ENCODE results near the gene THOC7. TPM values are rescaled to one million over a fixed set of nuclear protein-coding genes. Genes with fewer than 3 reads are reported as not detected.

Gene THOC7
- total and polyA plus RNA-seq, 2 donors (not counting 3 experiments of a cell fraction or from before 2014, with no cell fraction given), result 16.9 to 68.7 TPM

- no peak for FAIRE-seq
- Histone ChIP-seq H3K36me3 (ENCODE audit: control insufficient read depth in 2 of 2, extremely low read depth in 1 of 2, insufficient read depth in 2 of 2, low read length in 2 of 2) (no peaks in the 10 kb centered on the region), H3K9ac (replicated peaks; ENCODE audit: extremely low read depth, insufficient read depth, low read length) (no peak overlapping the region), H3K4me2 (ENCODE audit: insufficient read depth, low read length) (no peak overlapping the region), H3K4me1 (ENCODE audit: control insufficient read depth, extremely low read depth, insufficient read depth, low read length) (peaks cover 24% of the 10 kb centered on the region), H3K9me1 (replicated peaks; ENCODE audit: control insufficient read depth, extremely low read depth, insufficient read depth, low read length) (no peaks in the 10 kb centered on the region), H3K9me3 (replicated peaks; ENCODE audit: control insufficient read depth, insufficient read depth, low read length) (no peaks in the 10 kb centered on the region), H4K20me1 (replicated peaks; ENCODE audit: control insufficient read depth, extremely low read depth, insufficient read depth, low read length) (no peaks in the 10 kb centered on the region), H3K27ac (ENCODE audit: insufficient read depth, low read depth, low read length) (no peak overlapping the region), H3K79me2 (ENCODE audit: control insufficient read depth, insufficient read depth, low read length) (peaks cover 77% of the 10 kb centered on the region), H2AFZ (ENCODE audit: low read depth, low read length) (no peak overlapping the region), H3K27me3 (ENCODE audit: control insufficient read depth in 2 of 2, insufficient read depth in 2 of 2, low read length in 2 of 2) (no peaks in the 10 kb centered on the region), H3K4me3 (replicated peaks in 1 of 3; ENCODE audit: insufficient read depth in 1 of 3, low read depth in 1 of 3, low read length in 3 of 3) (no peak overlapping the region)
- no TSS peak for BruUV-seq (replicated peaks)
- intact Hi-C loops (cut with micrococcal nuclease) (loop anchor here (5.0 kb wide), 1 partner anchor 101 kb away; no protein-coding TSS in a partner anchor), dilution Hi-C loops (cut with MboI; ENCODE audit: extremely low pct_ligation_motif_present, low sequenced_read_pairs) (no loop called here)
- ChIA-PET POLR2A (no interaction called here), CTCF (no interaction called here)
- TF ChIP-seq CTCF (IDR thresholded peaks at IDR 0.05; ENCODE audit: extremely low read depth in 1 of 2, insufficient read depth in 1 of 2, low read depth in 1 of 2, low read length in 2 of 2) (no peak), EZH2 (IDR thresholded peaks at IDR 0.05; ENCODE audit: borderline replicate concordance, low read depth, low read length, severe bottlenecking) (no peak), MYC (IDR thresholded peaks at IDR 0.05; ENCODE audit: low read depth, low read length) (no peak), POLR2A (IDR thresholded peaks at IDR 0.05; ENCODE audit: low read depth, low read length) (no peak), JUN (IDR thresholded peaks at IDR 0.05; ENCODE audit: borderline replicate concordance, insufficient read depth, insufficient read length, low read depth) (no peak), FOS (IDR thresholded peaks at IDR 0.05; ENCODE audit: borderline replicate concordance, insufficient read depth, low read length) (no peak), POLR2AphosphoS5 (IDR thresholded peaks at IDR 0.05; ENCODE audit: insufficient read depth, low read depth, low read length) (no peak), GATA2 (IDR thresholded peaks at IDR 0.05; ENCODE audit: insufficient read depth, insufficient read length, low read depth, low read length) (no peak), MAX (IDR thresholded peaks at IDR 0.05; ENCODE audit: insufficient read depth, insufficient read length) (no peak)
- no peak for DNase-seq (ENCODE audit: low read depth, low spot score)
Measured at GRCh38 chr3:63861306-63861705, 2.3 kb downstream of the THOC7 start.
